HepG2 (cell line): ENCODE measurements around the gene OTOP3. TPM values are rescaled to one million over a fixed set of nuclear protein-coding genes. Genes with fewer than 3 reads are reported as not detected.

ENCODE experiments used
- ATAC-seq: fragments of 200-7000 bp; cut with Tn5 transposase; 3 replicates; pipeline ENCODE4 v1.9.1; 2020; ENCODE audit warnings: mild to moderate bottlenecking, moderate library complexity
- BruUV-seq: library from RNA; stranded (reverse); fragments of 400-500 nt; replicated peaks from 2 replicates; lab custom pipeline; 2021; lab: Mats Ljungman, UMichigan
- CTCF ChIA-PET: fragments of 300-600 bp; formaldehyde crosslinking; extraction: SDS; loops from one replicate; lab custom pipeline; 2021; ENCODE audit warnings: low total read pairs, inconsistent platforms, low intra/inter-chr PET ratio; lab: Yijun Ruan, JAX
- POLR2A ChIA-PET: fragments of 350-600 bp; sonication (Branson Sonifier 250); formaldehyde crosslinking; loops from one replicate; lab custom pipeline; 2020; ENCODE audit warnings: antibody characterized with exemption, inconsistent platforms; lab: Yijun Ruan, JAX
- DNase-seq: peaks from one replicate; pipeline ENCODE4 v3.0.0-alpha.2; 2015; ENCODE audit warnings: low spot score
- FAIRE-seq: peaks from 3 replicates; lab custom pipeline; 2011; peaks lifted over from hg19 to GRCh38; lab: Jason Lieb, UNC
- H2AFZ ChIP-seq: one replicate; pipeline ENCODE4 v1.6.1; 2011; ENCODE audit warnings: low read length, inconsistent platforms
- H3K27ac ChIP-seq: fragments of 300-600 bp; 3 replicates; pipeline ENCODE4 v1.8.0; 2011; ENCODE audit warnings: mixed run types, mild to moderate bottlenecking, mixed read lengths, low read length, inconsistent platforms; ENCODE audit not compliant: insufficient read depth; ENCODE audit errors: extremely low read length
- H3K27me3 ChIP-seq, 2 experiments: fragments of 200-600 bp in 1 of 2; 2 replicates in 1 of 2; 3 replicates in 1 of 2; pipeline versions ENCODE4 v1.6.0 to v1.8.0; 2011; ENCODE audit warnings: low read length in 2 of 2, mild to moderate bottlenecking in 2 of 2, moderate library complexity in 2 of 2, inconsistent platforms in 1 of 2; ENCODE audit not compliant: insufficient read depth in 2 of 2, control insufficient read depth in 1 of 2
- H3K36me3 ChIP-seq, 2 experiments: fragments of 200-600 bp in 1 of 2; replicated peaks in 1 of 2; 2 replicates in 1 of 2; 3 replicates in 1 of 2; pipeline versions ENCODE4 v1.5.1 to v1.8.0; 2011; ENCODE audit warnings: low read length in 2 of 2, inconsistent platforms in 1 of 2; ENCODE audit not compliant: insufficient read depth in 2 of 2, control insufficient read depth in 1 of 2
- H3K4me1 ChIP-seq: 2 replicates; pipeline ENCODE4 v1.5.1; 2012; ENCODE audit warnings: low read length, inconsistent platforms; ENCODE audit not compliant: insufficient read depth
- H3K4me2 ChIP-seq: 2 replicates; pipeline ENCODE4 v1.6.0; 2011; ENCODE audit warnings: low read depth, low read length, inconsistent platforms
- H3K4me3 ChIP-seq, 3 experiments: fragments of 200-600 bp in 1 of 3; sonication (generic), shearing (Covaris generic) in 1 of 3; replicated peaks in 1 of 3; 2 replicates each; pipeline ENCODE4 v1.5.1; 2011 to 2016; ENCODE audit warnings: low read length in 3 of 3, inconsistent platforms in 2 of 3, low read depth in 2 of 3, mild to moderate bottlenecking in 2 of 3, control low read depth in 1 of 3, mixed read lengths in 1 of 3; ENCODE audit not compliant: insufficient read depth in 1 of 3
- H3K79me2 ChIP-seq: one replicate; pipeline ENCODE4 v1.6.1; 2011; ENCODE audit warnings: low read length, inconsistent platforms; ENCODE audit not compliant: insufficient read depth
- H3K9ac ChIP-seq: 2 replicates; pipeline ENCODE4 v1.6.0; 2011; ENCODE audit warnings: mild to moderate bottlenecking, low read depth, low read length, inconsistent platforms; ENCODE audit not compliant: insufficient read depth
- H3K9me3 ChIP-seq: 2 replicates; pipeline ENCODE4 v1.5.1; 2012; ENCODE audit warnings: mild to moderate bottlenecking, low read length
- H4K20me1 ChIP-seq: 2 replicates; pipeline ENCODE4 v1.6.0; 2011; ENCODE audit warnings: inconsistent platforms, mild to moderate bottlenecking, low read length, moderate library complexity; ENCODE audit not compliant: insufficient read depth
- FUBP1 ChIP-seq: sonication (generic); formaldehyde crosslinking; IDR thresholded peaks from 2 replicates; pipeline ENCODE4 v1.5.1; 2020; ENCODE audit warnings: missing genetic modification reagents, mild to moderate bottlenecking, borderline replicate concordance
- ISL2 ChIP-seq: sonication (generic); formaldehyde crosslinking; IDR thresholded peaks from 2 replicates; pipeline ENCODE4 v1.5.0; 2020; ENCODE audit warnings: missing genetic modification reagents
- KDM5B ChIP-seq: sonication (generic); formaldehyde crosslinking; IDR thresholded peaks from 2 replicates; pipeline ENCODE4 v1.4.0; 2020; ENCODE audit warnings: missing genetic modification reagents, mild to moderate bottlenecking, borderline replicate concordance
- MAFF ChIP-seq: IDR thresholded peaks from 2 replicates; pipeline ENCODE4 v1.6.1; 2011; ENCODE audit warnings: low read depth, low read length, improper control_type of control experiment
- MYPOP ChIP-seq: sonication (generic); formaldehyde crosslinking; IDR thresholded peaks from 2 replicates; pipeline ENCODE4 v1.8.1; 2023; ENCODE audit warnings: mild to moderate bottlenecking, moderate library complexity, missing genetic modification reagents
- NFYB ChIP-seq: sonication (generic); formaldehyde crosslinking; IDR thresholded peaks from 2 replicates; pipeline ENCODE4 v1.4.0; 2020; ENCODE audit warnings: missing genetic modification reagents
- SNAPC2 ChIP-seq: sonication (generic); formaldehyde crosslinking; IDR thresholded peaks from 2 replicates; pipeline ENCODE4 v1.8.1; 2022; ENCODE audit warnings: mild to moderate bottlenecking, missing genetic modification reagents
- THAP7 ChIP-seq: sonication (generic); formaldehyde crosslinking; IDR thresholded peaks from 2 replicates; pipeline ENCODE4 v1.8.1; 2023; ENCODE audit warnings: mild to moderate bottlenecking, missing genetic modification reagents
- ZNF24 ChIP-seq: fragments of 450-650 bp; IDR thresholded peaks from 2 replicates; pipeline ENCODE4 v1.6.1; 2017; ENCODE audit warnings: antibody characterized with exemption, mild to moderate bottlenecking
- ZNF251 ChIP-seq: sonication (generic); formaldehyde crosslinking; IDR thresholded peaks from 2 replicates; pipeline ENCODE4 v1.9.0; 2021; ENCODE audit warnings: mild to moderate bottlenecking, missing genetic modification reagents
- ZNF441 ChIP-seq: sonication (generic); formaldehyde crosslinking; IDR thresholded peaks from 2 replicates; pipeline ENCODE4 v1.7.0; 2021; ENCODE audit warnings: missing genetic modification reagents, borderline replicate concordance
- WGBS: methylation state at CpG from one replicate; pipeline ENCODE4 v1.1.6; 2017; ENCODE audit warnings: low lambda C conversion rate; 5-methylcytosine and 5-hydroxymethylcytosine counted together
- in situ Hi-C: cut with HindIII; loops from 2 replicates; pipeline ENCODE4 v1.10.0; 2017; ENCODE audit warnings: low pct_unique_long_range_greater_than_20kb; ENCODE audit not compliant: extremely low pct_ligation_motif_present
- intact Hi-C: fragments of 100-400 bp; cut with micrococcal nuclease; formaldehyde crosslinking; loops from one replicate; pipeline ENCODE4 v1.10.0; 2022; ENCODE audit not compliant: unreplicated experiment
- polyA plus RNA-seq, 8 experiments: library from polyadenylated mRNA; depleted of rRNA in 3 of 8; stranded (reverse) in 7 of 8; unstranded in 1 of 8; fragments of >200 nt; fragmentation: Illumina TruSeq in 4 of 8; extraction: Trizol in 4 of 8; gene quantifications; 2 replicates each; pipeline versions ENCODE4 v1.2.1 to v1.2.3, GENCODE V29; 2011 to 2016; ENCODE audit warnings: low read depth in 4 of 8, missing spikeins in 1 of 8, mixed read lengths in 1 of 8; ENCODE audit not compliant: insufficient read depth in 1 of 8
- total RNA-seq, 5 experiments: library from RNA; depleted of rRNA; stranded (reverse); fragments of >200 nt; fragmentation: Illumina TruSeq; extraction: Trizol; gene quantifications; 2 replicates each; pipeline ENCODE4 v1.2.3, GENCODE V29; 2016; ENCODE audit warnings: low read depth in 1 of 5
- TF ChIP-seq, protein P1 (sequence below): IDR thresholded peaks from 2 replicates; pipeline ENCODE4 v1.6.1; 2018; ENCODE audit warnings: missing genetic modification reagents, mild to moderate bottlenecking, missing compliant biosample characterization
- TF ChIP-seq, protein P2 (sequence below): IDR thresholded peaks from 2 replicates; pipeline ENCODE4 v1.6.1; 2016; ENCODE audit warnings: missing genetic modification reagents, missing compliant biosample characterization
- TF ChIP-seq, protein P3 (sequence below), 2 experiments: sonication (generic) in 1 of 2; formaldehyde crosslinking in 1 of 2; IDR thresholded peaks; 2 replicates each; pipeline versions ENCODE4 v1.5.1 to v1.6.1; 2011 to 2020; ENCODE audit warnings: borderline replicate concordance in 1 of 2, low read depth in 1 of 2, low read length in 1 of 2, mild to moderate bottlenecking in 1 of 2, missing genetic modification reagents in 1 of 2, moderate library complexity in 1 of 2

OTOP3 gene
- total and polyA plus RNA-seq, 2 of the 13 experiments (the other 11 are each of a cell fraction or from before 2014, with no cell fraction given): not detected

GRCh38 chr17:74960570-74961342 lies 25.1 kb downstream of the OTOP3 start:
- Histone ChIP-seq H4K20me1 (no peaks in the 10 kb centered on the region), H3K4me3 (no peak overlapping the region; a peak in 1 of 6 replicates), H3K27ac (no peak overlapping the region), H3K36me3 (no peaks in the 10 kb centered on the region), H3K79me2 (no peaks in the 10 kb centered on the region), H3K4me1 (peaks cover 6% of the 10 kb centered on the region; the same call in 1 of the 2 replicates), H3K4me2 (peak overlapping the region; percentile 52), H3K27me3 (no peaks in the 10 kb centered on the region; a peak in 2 of 5 replicates), H2AFZ (no peak overlapping the region), H3K9ac (no peak overlapping the region), H3K9me3 (no peaks in the 10 kb centered on the region)
- ATAC-seq (peak; percentile 67), DNase-seq (peak; percentile 83), FAIRE-seq (peak; percentile 98)
- intact Hi-C loops (loop anchor here (1.0 to 5.0 kb wide), 4 partner anchors 22 to 168 kb away; no protein-coding TSS in a partner anchor), in situ Hi-C loops (loop anchor here (5.0 to 10.0 kb wide), 2 partner anchors 47 to 454 kb away; no protein-coding TSS in a partner anchor)
- POLR2A ChIA-PET: interaction anchor here (0.6 to 5.2 kb wide), 14 partner anchors 10 to 170 kb away, joined by 3 to 94 read pairs (median 8); partner anchors contain the start of genes ARMC7, CDR2L, FDXR and HID1
- no TSS peak for BruUV-seq
- CTCF ChIA-PET: interaction anchor here (0.7 to 2.6 kb wide), 10 partner anchors 31 to 169 kb away, joined by 3 to 44 read pairs (median 4); partner anchors contain the start of genes MRPL58, OTOP2 and USH1G
- WGBS: 23% methylated on average over 19 of the region's 19 CpGs
- TF ChIP-seq THAP7 (CRISPR knock-in tag) (no peak), ZNF251 (CRISPR knock-in tag) (peak; percentile 68; the same call in 1 of the 2 replicates), ZNF441 (CRISPR knock-in tag) (no peak), ISL2 (CRISPR knock-in tag) (no peak), KDM5B (peak; percentile 90), ZNF24 (no peak), NFYB (CRISPR knock-in tag) (no peak), MAFF (no peak), SNAPC2 (CRISPR knock-in tag) (0 out of 2 replicates have a peak, but pooled peaks have one; percentile 73), MYPOP (CRISPR knock-in tag) (peak; percentile 56; the same call in 1 of the 2 replicates), FUBP1 (CRISPR knock-in tag) (0 out of 2 replicates have a peak, but pooled peaks have one; percentile 21)
- TF ChIP-seq, protein P1, sequence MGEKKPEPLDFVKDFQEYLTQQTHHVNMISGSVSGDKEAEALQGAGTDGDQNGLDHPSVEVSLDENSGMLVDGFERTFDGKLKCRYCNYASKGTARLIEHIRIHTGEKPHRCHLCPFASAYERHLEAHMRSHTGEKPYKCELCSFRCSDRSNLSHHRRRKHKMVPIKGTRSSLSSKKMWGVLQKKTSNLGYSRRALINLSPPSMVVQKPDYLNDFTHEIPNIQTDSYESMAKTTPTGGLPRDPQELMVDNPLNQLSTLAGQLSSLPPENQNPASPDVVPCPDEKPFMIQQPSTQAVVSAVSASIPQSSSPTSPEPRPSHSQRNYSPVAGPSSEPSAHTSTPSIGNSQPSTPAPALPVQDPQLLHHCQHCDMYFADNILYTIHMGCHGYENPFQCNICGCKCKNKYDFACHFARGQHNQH (CRISPR knock-in tag): peak; percentile 72; the same call in 1 of the 2 replicates
- TF ChIP-seq, protein P2, sequence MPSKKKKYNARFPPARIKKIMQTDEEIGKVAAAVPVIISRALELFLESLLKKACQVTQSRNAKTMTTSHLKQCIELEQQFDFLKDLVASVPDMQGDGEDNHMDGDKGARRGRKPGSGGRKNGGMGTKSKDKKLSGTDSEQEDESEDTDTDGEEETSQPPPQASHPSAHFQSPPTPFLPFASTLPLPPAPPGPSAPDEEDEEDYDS (CRISPR knock-in tag): no peak
- TF ChIP-seq, protein P3, sequence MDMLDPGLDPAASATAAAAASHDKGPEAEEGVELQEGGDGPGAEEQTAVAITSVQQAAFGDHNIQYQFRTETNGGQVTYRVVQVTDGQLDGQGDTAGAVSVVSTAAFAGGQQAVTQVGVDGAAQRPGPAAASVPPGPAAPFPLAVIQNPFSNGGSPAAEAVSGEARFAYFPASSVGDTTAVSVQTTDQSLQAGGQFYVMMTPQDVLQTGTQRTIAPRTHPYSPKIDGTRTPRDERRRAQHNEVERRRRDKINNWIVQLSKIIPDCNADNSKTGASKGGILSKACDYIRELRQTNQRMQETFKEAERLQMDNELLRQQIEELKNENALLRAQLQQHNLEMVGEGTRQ (IDR thresholded peaks at IDR 0.05; ENCODE audit: low read depth, low read length): peak; percentile 93
- TF ChIP-seq, protein P3 (CRISPR knock-in tag; IDR thresholded peaks at IDR 0.05; ENCODE audit: borderline replicate concordance): peak; percentile 82; the same call in 1 of the 2 replicates
